HCT116 (cell line): Measurements from ENCODE around the gene UGT1A6. TPM values are rescaled to one million over a fixed set of nuclear protein-coding genes. Genes with fewer than 3 reads are reported as not detected.

Experiments used
- ATAC-seq: fragments of 200-7000 bp; cut with Tn5 transposase; 2 replicates; pipeline ENCODE4 v1.9.1; 2020; ENCODE audit warnings: mild to moderate bottlenecking, moderate library complexity
- Bru-seq: library from RNA; stranded (reverse); fragments of 400-500 nt; gene quantifications from one replicate; lab custom pipeline; 2021; lab: Mats Ljungman, UMichigan
- BruChase-seq, 2 experiments: library from RNA; stranded (reverse); fragments of 400-500 nt; gene quantifications; one replicate each; lab custom pipeline; 2021; lab: Mats Ljungman, UMichigan
- BruUV-seq: library from RNA; stranded (reverse); fragments of 400-500 nt; replicated peaks from 2 replicates; lab custom pipeline; 2021; lab: Mats Ljungman, UMichigan
- CTCF ChIA-PET: fragments of 300-600 bp; sonication (Branson Sonifier 250); formaldehyde crosslinking; loops from one replicate; lab custom pipeline; 2021; ENCODE audit warnings: antibody characterized with exemption; lab: Charles Lee
- POLR2A ChIA-PET: fragments of 300-600, 350-600 bp; sonication (Branson Sonifier 250); formaldehyde crosslinking; loops from one replicate; lab custom pipeline; 2021; ENCODE audit warnings: antibody characterized with exemption; lab: Charles Lee
- RAD21 ChIA-PET, 2 experiments: fragments of 300-600 bp; sonication (Branson Sonifier 250); formaldehyde crosslinking; loops; one replicate each; lab custom pipeline; 2023; ENCODE audit warnings: low total read pairs in 2 of 2; ENCODE audit not compliant: uncharacterized antibody in 2 of 2, unreplicated experiment in 2 of 2, low non-redundant PET in 1 of 2; lab: Charles Lee
- DNase-seq: peaks from one replicate; pipeline ENCODE4 v3.0.0-alpha.2; 2010; ENCODE audit warnings: low read depth, low spot score
- H2AFZ ChIP-seq: fragments of 200-600 bp; shearing (Covaris generic), sonication (generic); 2 replicates; pipeline ENCODE4 v1.6.1; 2017; ENCODE audit warnings: low read depth, mixed run types, mixed read lengths, antibody characterized with exemption, low read length; ENCODE audit not compliant: poor library complexity, severe bottlenecking
- H3K27ac ChIP-seq: 2 replicates; pipeline ENCODE4 v1.5.1; 2012; ENCODE audit warnings: low read depth, low read length
- H3K27me3 ChIP-seq: fragments of 200-600 bp; sonication (generic); 2 replicates; pipeline ENCODE4 v1.6.1; 2016; ENCODE audit warnings: mixed run types, low read length, mixed read lengths; ENCODE audit not compliant: insufficient read depth
- H3K36me3 ChIP-seq, 2 experiments: fragments of 200-500 bp in 1 of 2; fragments of 200-600 bp in 1 of 2; sonication (Bioruptor generic) in 1 of 2; sonication (generic) in 1 of 2; 2 replicates each; pipeline versions ENCODE4 v1.5.1 to v1.6.1; 2014 to 2016; ENCODE audit warnings: low read length in 2 of 2, inconsistent platforms in 1 of 2, mixed read lengths in 1 of 2, mixed run types in 1 of 2; ENCODE audit not compliant: insufficient read depth in 2 of 2, control insufficient read depth in 1 of 2
- H3K4me1 ChIP-seq, 2 experiments: fragments of 200-600 bp in 1 of 2; sonication (generic) in 1 of 2; 2 replicates each; pipeline versions ENCODE4 v1.5.1 to v1.6.1; 2012 to 2017; ENCODE audit warnings: low read length in 2 of 2, inconsistent platforms in 1 of 2, mild to moderate bottlenecking in 1 of 2, mixed read lengths in 1 of 2, mixed run types in 1 of 2, moderate library complexity in 1 of 2; ENCODE audit not compliant: insufficient read depth in 2 of 2, control insufficient read depth in 1 of 2
- H3K4me2 ChIP-seq: fragments of 200-600 bp; sonication (generic); 2 replicates; pipeline ENCODE4 v1.6.1; 2017; ENCODE audit warnings: mixed run types, low read length, mixed read lengths
- H3K4me3 ChIP-seq, 2 experiments: fragments of 200-600 bp in 1 of 2; sonication (generic) in 1 of 2; replicated peaks in 1 of 2; 2 replicates each; pipeline ENCODE4 v1.5.1; 2011 to 2016; ENCODE audit warnings: low read length in 2 of 2, control low read depth in 1 of 2, low read depth in 1 of 2, mild to moderate bottlenecking in 1 of 2, mixed read lengths in 1 of 2, mixed run types in 1 of 2
- H3K79me2 ChIP-seq: fragments of 200-600 bp; sonication (generic); 2 replicates; pipeline ENCODE4 v1.6.1; 2017; ENCODE audit warnings: mild to moderate bottlenecking, mixed run types, low read length, moderate library complexity, mixed read lengths; ENCODE audit not compliant: insufficient read depth
- H3K9ac ChIP-seq: fragments of 200-600 bp; sonication (generic); 2 replicates; pipeline ENCODE4 v1.6.1; 2016; ENCODE audit warnings: low read length, mixed read lengths
- H3K9me2 ChIP-seq: fragments of 200-600 bp; sonication (generic), shearing (Covaris generic); 2 replicates; pipeline ENCODE4 v1.6.1; 2017; ENCODE audit warnings: mixed run types, mild to moderate bottlenecking, moderate library complexity; ENCODE audit not compliant: insufficient read depth
- H3K9me3 ChIP-seq, 2 experiments: fragments of 200-500 bp in 1 of 2; fragments of 200-600 bp in 1 of 2; sonication (Bioruptor generic) in 1 of 2; sonication (generic) in 1 of 2; 2 replicates each; pipeline ENCODE4 v1.6.1; 2014 to 2017; ENCODE audit warnings: low read length in 2 of 2, mixed read lengths in 2 of 2, inconsistent platforms in 1 of 2, low read depth in 1 of 2, mild to moderate bottlenecking in 1 of 2, mixed run types in 1 of 2, moderate library complexity in 1 of 2; ENCODE audit not compliant: control insufficient read depth in 1 of 2, insufficient read depth in 1 of 2
- H4K20me1 ChIP-seq: fragments of 200-600 bp; sonication (generic), shearing (Covaris generic); 2 replicates; pipeline ENCODE4 v1.6.1; 2017; ENCODE audit warnings: mixed run types, mild to moderate bottlenecking, moderate library complexity; ENCODE audit not compliant: insufficient read depth
- CBX3 ChIP-seq: IDR thresholded peaks from 2 replicates; pipeline ENCODE4 v1.6.1; 2012; ENCODE audit warnings: low read depth
- CEBPB ChIP-seq: IDR thresholded peaks from 2 replicates; pipeline ENCODE4 v1.6.1; 2012; ENCODE audit warnings: low read depth
- EGR1 ChIP-seq: IDR thresholded peaks from 2 replicates; pipeline ENCODE4 v1.6.1; 2012; ENCODE audit warnings: low read depth
- EZH2 ChIP-seq: fragments of 200-600 bp; sonication (generic); IDR thresholded peaks from 2 replicates; pipeline ENCODE4 v1.6.1; 2017; ENCODE audit warnings: antibody characterized with exemption, mixed run types
- EZH2phosphoT487 ChIP-seq: fragments of 200-600 bp; IDR thresholded peaks from 2 replicates; pipeline ENCODE4 v1.6.1; 2018; ENCODE audit warnings: antibody characterized with exemption, borderline replicate concordance
- POLR2AphosphoS5 ChIP-seq: IDR thresholded peaks from 2 replicates; pipeline ENCODE4 v1.6.1; 2011; ENCODE audit warnings: mild to moderate bottlenecking, low read depth, low read length, moderate library complexity
- RAD21 ChIP-seq: IDR thresholded peaks from 2 replicates; pipeline ENCODE4 v1.6.1; 2012; ENCODE audit warnings: low read depth, mild to moderate bottlenecking
- SRF ChIP-seq: IDR thresholded peaks from 2 replicates; pipeline ENCODE4 v1.6.1; 2012; ENCODE audit warnings: low read depth
- ZFX ChIP-seq: fragments of 450-650 bp; IDR thresholded peaks from 2 replicates; pipeline ENCODE4 v1.6.1; 2017
- ZNF274 ChIP-seq: fragments of 200-500 bp; sonication (Bioruptor generic); IDR thresholded peaks from 2 replicates; pipeline ENCODE4 v1.6.1; 2014; ENCODE audit warnings: mild to moderate bottlenecking, low read depth, low read length, inconsistent platforms
- intact Hi-C: fragments of 100-400 bp; cut with micrococcal nuclease; formaldehyde crosslinking; loops from 2 replicates; pipeline ENCODE4 v1.10.0; 2022
- long read RNA-seq: library from polyadenylated mRNA; unstranded; transcript quantifications from one replicate; pipeline ENCODE4 v2.0.0, GENCODE V29; 2021; ENCODE audit not compliant: unreplicated experiment
- polyA plus RNA-seq: library from polyadenylated mRNA; unstranded; fragments of >200 nt; gene quantifications from 2 replicates; pipeline ENCODE4 v1.2.1, GENCODE V29; 2012; ENCODE audit warnings: missing spikeins
- total RNA-seq: library from RNA; stranded (reverse); gene quantifications from one replicate; pipeline ENCODE4 v1.2.1, GENCODE V29; 2021; ENCODE audit not compliant: unreplicated experiment
- TF ChIP-seq, protein P1 (sequence below): IDR thresholded peaks from 2 replicates; pipeline ENCODE4 v1.6.1; 2012
- TF ChIP-seq, protein P2 (sequence below), 3 experiments: fragments of 200-600 bp in 1 of 3; sonication (generic) in 1 of 3; IDR thresholded peaks in 2 of 3; conservative IDR thresholded peaks in 1 of 3; 2 replicates each; pipeline ENCODE4 v1.5.1; 2012 to 2017; ENCODE audit warnings: low read depth in 2 of 3, low read length in 2 of 3, antibody characterized with exemption in 1 of 3, borderline replicate concordance in 1 of 3, control low read depth in 1 of 3, mild to moderate bottlenecking in 1 of 3, mixed read lengths in 1 of 3, mixed run types in 1 of 3, moderate library complexity in 1 of 3; ENCODE audit not compliant: insufficient read depth in 1 of 3
- TF ChIP-seq, protein P3 (sequence below): IDR thresholded peaks from 2 replicates; pipeline ENCODE4 v1.6.1; 2012
- TF ChIP-seq, protein P4 (sequence below): IDR thresholded peaks from 2 replicates; pipeline ENCODE4 v1.6.1; 2012; ENCODE audit warnings: low read depth

The UGT1A6 gene
- not detected for total RNA-seq
- not detected in 2 replicates for polyA plus RNA-seq
- not detected for Bru-seq, nascent RNA
- not detected for BruChase-seq, experiment 1, labeled RNA remaining after a 6-hour chase
- not detected for BruChase-seq, experiment 2, labeled RNA remaining after a 2-hour chase
- long read RNA-seq = 0 reads

DNA sequence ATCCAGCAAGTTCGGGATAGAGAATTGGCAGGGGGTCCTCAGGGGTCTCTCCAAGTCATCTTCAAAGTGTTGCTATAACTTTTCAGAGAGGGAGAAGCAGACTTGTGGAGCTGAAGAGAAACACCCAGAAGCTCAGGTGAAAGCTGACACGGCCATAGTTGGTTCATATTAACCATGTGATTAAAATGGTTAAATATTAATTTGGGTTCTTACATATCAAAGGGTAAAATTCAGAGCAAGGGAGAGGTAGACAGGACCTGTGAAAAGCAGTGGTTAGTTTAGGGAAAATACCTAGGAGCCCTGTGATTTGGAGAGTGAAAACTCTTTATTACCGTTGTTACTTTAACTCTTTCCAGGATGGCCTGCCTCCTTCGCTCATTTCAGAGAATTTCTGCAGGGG, at the start of gene UGT1A6:
TSS of gene UGT1A6 (plus strand) at position 243 of the 400 bp plus-strand sequence. CDS start at position 358, 115 bp downstream.
- Histone ChIP-seq H3K27me3 (no peaks in the 10 kb centered on the region), H3K9ac (no peak within 1 kb of the TSS), H2AFZ (no peak within 1 kb of the TSS), H3K4me3 (no peak within 1 kb of the TSS), H3K79me2 (no peaks in the 10 kb centered on the region), H3K4me1 (no peaks in the 10 kb centered on the region), H4K20me1 (no peaks in the 10 kb centered on the region), H3K4me2 (no peak within 1 kb of the TSS), H3K9me2 (no peaks in the 10 kb centered on the region), H3K9me3 (no peaks in the 10 kb centered on the region), H3K36me3 (no peaks in the 10 kb centered on the region), H3K27ac (no peak within 1 kb of the TSS)
- RAD21 ChIA-PET = no interaction called here
- TF ChIP-seq EGR1 (no peak), ZFX (no peak)
- no TSS peak for BruUV-seq
- CTCF ChIA-PET = no interaction called here
- no peak for ATAC-seq
- POLR2A ChIA-PET = no interaction called here
- no peak for DNase-seq
- intact Hi-C loops = no loop called here

DNA sequence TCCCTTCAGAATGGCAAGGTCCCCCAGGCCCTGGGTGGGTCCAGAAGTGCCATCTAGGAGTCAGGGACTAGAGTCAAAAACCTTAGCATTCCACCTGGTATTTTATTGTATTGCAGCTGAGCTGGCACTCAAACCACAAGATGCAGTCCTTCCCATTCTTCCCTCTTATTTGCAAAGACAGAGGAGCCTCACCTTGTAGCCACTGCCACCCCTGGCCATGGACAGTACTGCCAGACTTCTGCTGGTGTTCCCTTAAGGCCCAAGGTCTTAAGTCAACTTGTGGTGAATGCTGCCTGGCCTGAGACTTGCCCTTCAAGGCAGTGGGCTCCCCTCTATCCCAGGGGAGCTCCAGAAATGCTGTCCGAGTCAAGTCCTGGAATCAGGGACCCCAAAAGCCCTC, 49.6 kb upstream of the UGT1A6 start:
- Histone ChIP-seq H3K27ac (no peak overlapping the region), H3K9ac (no peak overlapping the region), H3K36me3 (no peaks in the 10 kb centered on the region), H3K9me2 (no peaks in the 10 kb centered on the region), H2AFZ (no peak overlapping the region), H3K27me3 (no peaks in the 10 kb centered on the region), H3K9me3 (no peaks in the 10 kb centered on the region; a peak in 1 of 4 replicates), H3K4me2 (no peak overlapping the region), H3K79me2 (no peaks in the 10 kb centered on the region), H4K20me1 (no peaks in the 10 kb centered on the region), H3K4me3 (no peak overlapping the region), H3K4me1 (peaks cover 2 to 5% of the 10 kb centered on the region in 2 experiments; a peak in 3 of 4 replicates)
- POLR2A ChIA-PET = no interaction called here
- intact Hi-C loops = no loop called here
- DNase-seq (peak; percentile 27), ATAC-seq (peak; percentile 98)
- CTCF ChIA-PET = no interaction called here
- RAD21 ChIA-PET = no interaction called here
- no TSS peak for BruUV-seq
- TF ChIP-seq, protein P1, sequence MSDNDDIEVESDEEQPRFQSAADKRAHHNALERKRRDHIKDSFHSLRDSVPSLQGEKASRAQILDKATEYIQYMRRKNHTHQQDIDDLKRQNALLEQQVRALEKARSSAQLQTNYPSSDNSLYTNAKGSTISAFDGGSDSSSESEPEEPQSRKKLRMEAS = no peak
- TF ChIP-seq POLR2AphosphoS5 (no peak), CEBPB (no peak), ZNF274 (no peak), SRF (no peak), CBX3 (no peak), RAD21 (peak; percentile 8; the same call in 1 of the 2 replicates), ZFX (no peak), EZH2 (no peak), EZH2phosphoT487 (no peak)
- TF ChIP-seq, protein P2, sequence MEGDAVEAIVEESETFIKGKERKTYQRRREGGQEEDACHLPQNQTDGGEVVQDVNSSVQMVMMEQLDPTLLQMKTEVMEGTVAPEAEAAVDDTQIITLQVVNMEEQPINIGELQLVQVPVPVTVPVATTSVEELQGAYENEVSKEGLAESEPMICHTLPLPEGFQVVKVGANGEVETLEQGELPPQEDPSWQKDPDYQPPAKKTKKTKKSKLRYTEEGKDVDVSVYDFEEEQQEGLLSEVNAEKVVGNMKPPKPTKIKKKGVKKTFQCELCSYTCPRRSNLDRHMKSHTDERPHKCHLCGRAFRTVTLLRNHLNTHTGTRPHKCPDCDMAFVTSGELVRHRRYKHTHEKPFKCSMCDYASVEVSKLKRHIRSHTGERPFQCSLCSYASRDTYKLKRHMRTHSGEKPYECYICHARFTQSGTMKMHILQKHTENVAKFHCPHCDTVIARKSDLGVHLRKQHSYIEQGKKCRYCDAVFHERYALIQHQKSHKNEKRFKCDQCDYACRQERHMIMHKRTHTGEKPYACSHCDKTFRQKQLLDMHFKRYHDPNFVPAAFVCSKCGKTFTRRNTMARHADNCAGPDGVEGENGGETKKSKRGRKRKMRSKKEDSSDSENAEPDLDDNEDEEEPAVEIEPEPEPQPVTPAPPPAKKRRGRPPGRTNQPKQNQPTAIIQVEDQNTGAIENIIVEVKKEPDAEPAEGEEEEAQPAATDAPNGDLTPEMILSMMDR (IDR thresholded peaks at IDR 0.05 in 2 of 3, conservative IDR thresholded peaks at IDR 0.05 in 1 of 3; ENCODE audit: borderline replicate concordance in 1 of 3, insufficient read depth in 1 of 3, low read depth in 2 of 3, low read length in 2 of 3) = peak in 2 of 3 experiments; percentile 50 to 52; a peak in 4 of 6 replicates
- TF ChIP-seq, protein P3, sequence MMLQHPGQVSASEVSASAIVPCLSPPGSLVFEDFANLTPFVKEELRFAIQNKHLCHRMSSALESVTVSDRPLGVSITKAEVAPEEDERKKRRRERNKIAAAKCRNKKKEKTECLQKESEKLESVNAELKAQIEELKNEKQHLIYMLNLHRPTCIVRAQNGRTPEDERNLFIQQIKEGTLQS = no peak
- TF ChIP-seq, protein P4, sequence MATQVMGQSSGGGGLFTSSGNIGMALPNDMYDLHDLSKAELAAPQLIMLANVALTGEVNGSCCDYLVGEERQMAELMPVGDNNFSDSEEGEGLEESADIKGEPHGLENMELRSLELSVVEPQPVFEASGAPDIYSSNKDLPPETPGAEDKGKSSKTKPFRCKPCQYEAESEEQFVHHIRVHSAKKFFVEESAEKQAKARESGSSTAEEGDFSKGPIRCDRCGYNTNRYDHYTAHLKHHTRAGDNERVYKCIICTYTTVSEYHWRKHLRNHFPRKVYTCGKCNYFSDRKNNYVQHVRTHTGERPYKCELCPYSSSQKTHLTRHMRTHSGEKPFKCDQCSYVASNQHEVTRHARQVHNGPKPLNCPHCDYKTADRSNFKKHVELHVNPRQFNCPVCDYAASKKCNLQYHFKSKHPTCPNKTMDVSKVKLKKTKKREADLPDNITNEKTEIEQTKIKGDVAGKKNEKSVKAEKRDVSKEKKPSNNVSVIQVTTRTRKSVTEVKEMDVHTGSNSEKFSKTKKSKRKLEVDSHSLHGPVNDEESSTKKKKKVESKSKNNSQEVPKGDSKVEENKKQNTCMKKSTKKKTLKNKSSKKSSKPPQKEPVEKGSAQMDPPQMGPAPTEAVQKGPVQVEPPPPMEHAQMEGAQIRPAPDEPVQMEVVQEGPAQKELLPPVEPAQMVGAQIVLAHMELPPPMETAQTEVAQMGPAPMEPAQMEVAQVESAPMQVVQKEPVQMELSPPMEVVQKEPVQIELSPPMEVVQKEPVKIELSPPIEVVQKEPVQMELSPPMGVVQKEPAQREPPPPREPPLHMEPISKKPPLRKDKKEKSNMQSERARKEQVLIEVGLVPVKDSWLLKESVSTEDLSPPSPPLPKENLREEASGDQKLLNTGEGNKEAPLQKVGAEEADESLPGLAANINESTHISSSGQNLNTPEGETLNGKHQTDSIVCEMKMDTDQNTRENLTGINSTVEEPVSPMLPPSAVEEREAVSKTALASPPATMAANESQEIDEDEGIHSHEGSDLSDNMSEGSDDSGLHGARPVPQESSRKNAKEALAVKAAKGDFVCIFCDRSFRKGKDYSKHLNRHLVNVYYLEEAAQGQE = no peak
